Tongue (tissue), 2 donors: ENCODE results near the gene PRR29. TPM values are rescaled to one million over a fixed set of nuclear protein-coding genes. Genes with fewer than 3 reads are reported as not detected.
"Not testable (repeated sequence)": the region's sequence is repeated elsewhere in the genome, so short reads cannot be mapped to it uniquely, and the experiment has no call there.

Source experiments
- DNase-seq: peaks from one replicate; pipeline ENCODE4 v3.0.0-alpha.2; 2015
- total RNA-seq: library from RNA; depleted of rRNA; stranded (reverse); fragments of >200 nt; gene quantifications from one replicate; pipeline ENCODE4 v1.2.3, GENCODE V29; 2014

The PRR29 gene
- total RNA-seq, 1 donor from 2014 or later: 1.3 TPM

DNA sequence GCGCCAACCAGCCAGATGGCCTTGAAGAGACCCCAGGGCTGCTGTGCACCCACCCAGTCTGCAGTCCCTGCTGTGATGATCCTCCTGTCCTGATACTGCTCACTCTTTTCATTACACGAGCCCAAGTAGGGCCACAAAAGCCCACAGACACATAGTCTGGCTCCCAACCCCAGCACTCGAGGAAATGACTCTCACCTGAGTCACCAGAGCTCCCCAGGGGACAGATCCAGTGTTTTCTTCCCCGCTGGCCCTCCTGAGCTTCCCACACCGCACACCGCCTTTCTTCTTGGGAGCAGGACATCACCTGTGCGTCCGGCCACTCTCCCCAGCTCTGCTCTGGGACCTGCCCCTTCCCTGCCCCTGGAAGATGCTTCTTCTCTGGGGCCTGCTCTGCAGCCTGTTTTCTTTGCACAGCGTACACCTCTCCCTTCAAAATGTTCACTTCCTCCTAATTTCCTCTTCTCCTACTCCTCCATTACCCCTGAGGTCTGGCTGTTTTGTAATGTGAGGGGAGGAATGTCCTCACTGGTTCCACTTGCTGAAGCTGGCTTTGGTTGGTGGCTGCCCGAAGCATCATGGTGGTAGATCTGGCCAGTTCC, 23.5 kb upstream of the PRR29 start:
- no peak for DNase-seq

DNA sequence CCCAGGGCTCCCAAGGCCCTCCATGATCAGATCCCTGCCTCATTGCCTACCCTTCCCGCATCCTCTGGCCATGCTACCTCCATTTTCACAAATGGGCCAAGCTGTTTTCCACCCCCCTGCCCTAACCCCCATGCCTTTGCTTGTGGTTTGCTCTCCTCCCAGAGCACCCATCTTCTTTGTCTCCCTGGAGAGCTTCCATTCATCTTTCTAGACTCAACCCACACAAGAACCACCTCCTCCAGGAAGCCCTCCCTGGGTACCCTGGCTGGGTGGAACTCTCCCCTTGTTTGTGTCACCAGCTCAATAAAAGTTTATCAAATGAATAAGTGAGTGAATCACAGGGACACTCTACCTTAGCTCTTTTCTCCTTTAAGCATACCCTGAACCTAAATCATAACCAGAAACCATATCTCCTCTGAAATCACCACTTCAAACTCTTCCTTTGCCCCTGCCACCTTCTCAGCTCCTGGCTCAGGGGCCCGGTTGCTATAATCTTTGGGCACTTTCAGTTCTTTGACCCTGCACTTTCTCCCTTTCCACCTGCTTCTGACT, 22.5 kb upstream of the PRR29 start:
- no peak for DNase-seq

DNA sequence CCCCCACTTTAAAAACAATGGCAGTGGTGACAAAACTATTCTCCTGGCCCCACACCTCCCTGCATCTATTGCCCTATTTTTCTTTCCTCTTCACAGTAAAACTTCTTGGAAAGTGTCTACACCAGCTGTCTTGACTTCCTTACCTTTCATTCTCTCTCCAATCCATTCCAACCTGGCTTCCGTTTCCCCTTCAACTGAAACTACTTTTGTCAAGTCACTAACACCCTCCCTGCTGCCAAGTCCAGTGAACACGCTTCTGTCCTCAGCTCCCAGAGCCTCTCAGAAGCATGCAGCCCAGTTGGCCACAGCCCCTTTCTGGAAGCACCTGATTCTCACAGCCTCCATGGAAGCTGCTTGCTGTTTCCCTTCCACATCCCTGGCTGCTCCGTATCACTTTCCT, 21.4 kb upstream of the PRR29 start:
- DNase-seq: peak; percentile 35

DNA sequence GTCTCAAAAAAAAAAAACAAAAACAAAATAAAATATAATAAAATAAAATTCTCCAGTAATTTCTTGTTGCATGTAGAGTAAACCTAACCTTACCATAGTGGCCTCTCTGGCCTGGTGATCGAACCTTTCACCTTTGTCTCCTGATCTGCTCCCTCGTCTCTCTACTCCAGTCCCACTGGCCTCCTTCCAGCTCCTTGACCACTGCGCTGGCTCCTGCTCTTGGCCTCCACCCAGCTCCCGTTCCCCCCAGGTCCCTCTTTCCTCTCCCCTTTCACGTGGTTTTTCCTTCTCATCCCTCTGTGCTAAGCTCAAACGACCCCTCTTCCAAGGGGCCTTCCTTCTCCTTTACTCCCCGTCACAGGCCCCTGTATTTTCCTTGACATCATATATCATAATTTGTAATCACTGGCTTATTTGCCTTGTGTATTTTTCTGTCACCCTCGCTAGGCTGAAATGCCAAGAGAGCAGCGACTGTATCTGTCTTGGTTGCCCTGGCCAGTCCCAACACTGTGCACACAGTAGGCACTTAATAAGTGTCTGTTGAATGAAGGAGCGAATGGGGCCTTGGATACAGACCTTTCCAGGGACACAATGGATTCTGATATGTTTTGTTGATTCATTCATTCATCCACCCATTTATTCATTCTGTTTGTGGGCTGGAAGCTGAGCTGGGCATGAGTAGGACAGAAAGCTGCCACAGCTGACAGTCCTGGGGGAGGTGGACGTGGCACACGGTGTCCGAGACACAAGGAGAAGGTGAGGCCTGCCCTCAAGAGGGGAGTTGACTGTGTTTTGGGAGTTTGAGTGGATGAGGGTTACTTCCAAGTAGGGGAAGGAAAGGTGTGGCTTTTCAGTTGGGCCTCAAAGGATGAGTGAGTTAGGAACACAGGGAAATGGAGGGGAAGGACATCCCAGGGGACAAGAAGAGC, 19.6 kb upstream of the PRR29 start:
- no peak for DNase-seq

DNA sequence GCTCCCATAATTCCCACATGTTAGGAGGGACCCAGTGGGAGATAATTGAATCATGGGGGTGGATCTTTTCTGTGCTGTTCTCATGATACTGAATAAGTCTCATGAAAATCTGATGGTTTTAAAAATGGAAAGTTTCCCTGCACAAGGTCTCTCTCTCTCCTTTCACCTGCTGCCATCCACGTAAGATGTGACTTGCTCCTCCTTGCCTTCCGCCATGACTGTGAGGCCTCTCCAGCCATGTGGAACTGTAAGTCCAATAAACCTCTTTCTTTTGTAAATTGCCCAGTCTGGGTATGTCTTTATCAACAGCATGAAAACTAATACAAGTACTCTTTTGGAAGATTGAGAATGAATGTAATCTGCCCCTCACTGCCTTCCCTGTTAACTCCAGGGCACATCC, 15.5 kb upstream of the PRR29 start:
- DNase-seq: not testable (repeated sequence)

DNA sequence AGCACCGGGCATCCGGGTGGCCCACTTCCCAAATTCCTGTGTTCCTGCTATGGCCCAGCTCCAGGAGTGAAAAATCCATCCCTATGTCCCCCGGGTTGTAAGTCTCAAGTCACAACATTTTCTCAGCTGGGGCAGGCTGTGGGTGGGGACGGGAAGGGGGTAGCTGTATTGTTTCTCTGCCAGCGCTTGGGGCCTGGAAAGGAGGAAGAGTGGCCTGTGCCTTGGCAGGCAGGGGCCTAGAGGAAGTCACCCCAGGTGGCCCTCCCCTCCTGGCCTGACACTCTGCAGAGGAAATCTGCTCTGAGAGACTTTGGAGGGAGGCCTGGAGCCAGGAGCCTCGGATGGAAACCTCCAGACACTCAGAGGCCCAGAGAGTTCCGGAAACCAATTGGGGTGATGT, 14.8 kb upstream of the PRR29 start:
- peak; percentile 88 for DNase-seq

DNA sequence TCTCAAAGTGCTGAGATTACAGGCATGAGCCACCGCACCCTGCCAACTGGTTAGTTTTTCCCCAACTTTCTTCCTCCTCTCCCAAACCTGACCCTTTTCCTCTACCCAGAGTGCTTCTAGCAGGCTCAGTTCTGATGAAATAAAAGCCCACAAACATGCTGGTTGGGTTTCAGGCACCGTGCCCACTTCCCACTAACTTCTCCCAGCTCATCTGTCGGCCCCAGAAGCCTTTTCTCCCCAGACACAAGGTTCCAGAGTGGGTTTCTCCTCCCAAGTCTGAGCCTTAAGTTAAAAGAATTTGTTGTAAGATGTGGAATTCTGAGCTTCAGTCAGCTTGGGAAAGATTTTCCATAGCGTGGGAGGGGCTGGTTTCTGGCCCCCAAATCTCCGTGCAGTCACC, 13.9 kb upstream of the PRR29 start:
- DNase-seq: no peak

DNA sequence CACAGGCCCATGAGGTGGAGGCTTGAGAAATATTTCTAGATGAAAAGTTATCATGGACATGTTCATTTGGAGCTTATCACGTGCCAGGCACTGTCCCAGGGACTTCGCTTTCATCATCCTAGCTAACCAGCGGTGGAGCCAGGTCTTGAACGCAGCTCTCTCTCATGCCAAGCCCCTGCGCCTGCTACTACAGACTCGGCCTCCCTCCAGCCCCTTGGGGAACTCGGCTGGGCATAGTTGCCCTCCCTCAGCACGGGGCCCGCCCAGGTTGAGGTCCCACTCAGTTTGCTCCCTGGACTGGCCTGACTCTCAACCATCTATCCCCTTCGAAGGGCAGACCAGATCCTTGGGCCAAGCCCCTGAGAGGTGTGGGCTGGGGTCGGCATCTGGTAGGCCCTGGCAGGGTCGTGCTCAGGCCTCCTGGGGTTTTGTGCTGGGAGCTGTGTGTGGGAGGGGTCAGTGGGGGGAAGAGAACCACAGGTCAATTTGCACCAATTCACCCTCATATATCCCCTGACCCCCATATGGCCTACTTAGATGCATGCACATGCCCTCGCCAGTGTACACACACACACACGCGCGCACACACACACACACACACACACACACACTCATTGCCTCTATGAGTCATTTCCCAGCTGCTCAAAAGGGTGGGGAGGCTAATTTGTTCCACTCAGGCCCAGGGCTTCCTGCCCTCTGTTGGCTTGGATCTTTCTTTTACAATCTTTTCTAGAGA, 13.3 kb upstream of the PRR29 start:
- peak; percentile 90 for DNase-seq

DNA sequence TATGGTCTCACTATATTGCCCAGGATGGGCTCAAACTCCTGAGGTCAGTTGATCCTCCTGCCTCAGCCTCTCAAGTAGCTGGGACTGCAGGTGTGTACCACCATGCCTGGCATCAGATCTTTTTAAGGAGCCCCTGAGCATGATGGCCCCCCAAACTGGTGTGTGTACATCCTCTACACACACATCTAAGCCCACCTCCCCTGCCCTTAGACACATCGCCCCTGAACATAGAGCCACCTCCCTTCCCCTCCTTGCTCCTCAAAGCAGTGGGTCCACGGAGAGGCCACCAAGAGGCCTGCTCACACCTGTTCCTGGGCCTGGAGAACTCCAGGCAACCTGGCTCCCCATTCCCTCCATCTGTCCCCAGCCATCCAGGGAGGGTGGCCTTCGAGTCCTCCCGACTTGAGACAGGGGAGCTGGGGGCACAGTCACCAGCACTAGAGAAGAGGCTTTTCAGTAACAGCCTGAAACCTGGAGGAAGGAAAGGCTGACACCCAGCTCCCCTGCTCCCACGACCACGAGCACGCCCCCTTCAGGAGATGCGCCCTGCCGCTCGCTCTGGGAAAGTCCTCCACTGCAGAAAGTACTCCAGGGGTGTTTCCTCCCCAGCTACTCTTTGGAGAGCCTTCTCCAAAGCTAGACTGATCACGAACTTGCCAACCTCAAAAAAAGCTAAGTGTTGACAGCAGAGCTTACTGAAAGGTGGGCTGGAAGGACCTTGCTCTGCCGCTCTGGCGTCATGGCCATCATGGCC, 12.6 kb upstream of the PRR29 start:
- DNase-seq: no peak

DNA sequence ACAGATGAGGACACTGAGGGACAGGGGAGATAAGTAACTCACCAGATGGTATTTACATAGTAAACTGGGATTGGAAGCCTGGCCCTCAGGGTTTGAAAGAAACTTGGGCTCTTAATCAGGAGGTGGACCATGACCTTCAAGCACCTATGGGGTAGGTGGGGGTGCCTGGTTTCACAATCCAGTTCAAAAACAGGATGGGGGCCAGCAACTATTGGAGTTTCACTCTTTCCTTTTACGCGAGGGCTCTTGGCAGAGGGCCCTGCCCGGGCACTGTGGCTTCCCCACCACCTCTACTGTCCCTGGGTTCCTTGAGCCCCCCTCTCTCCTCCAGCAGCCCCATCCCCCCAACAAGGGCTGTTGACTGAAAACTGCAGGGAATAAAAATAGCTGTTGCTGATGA, 11.3 kb upstream of the PRR29 start:
- no peak for DNase-seq

DNA sequence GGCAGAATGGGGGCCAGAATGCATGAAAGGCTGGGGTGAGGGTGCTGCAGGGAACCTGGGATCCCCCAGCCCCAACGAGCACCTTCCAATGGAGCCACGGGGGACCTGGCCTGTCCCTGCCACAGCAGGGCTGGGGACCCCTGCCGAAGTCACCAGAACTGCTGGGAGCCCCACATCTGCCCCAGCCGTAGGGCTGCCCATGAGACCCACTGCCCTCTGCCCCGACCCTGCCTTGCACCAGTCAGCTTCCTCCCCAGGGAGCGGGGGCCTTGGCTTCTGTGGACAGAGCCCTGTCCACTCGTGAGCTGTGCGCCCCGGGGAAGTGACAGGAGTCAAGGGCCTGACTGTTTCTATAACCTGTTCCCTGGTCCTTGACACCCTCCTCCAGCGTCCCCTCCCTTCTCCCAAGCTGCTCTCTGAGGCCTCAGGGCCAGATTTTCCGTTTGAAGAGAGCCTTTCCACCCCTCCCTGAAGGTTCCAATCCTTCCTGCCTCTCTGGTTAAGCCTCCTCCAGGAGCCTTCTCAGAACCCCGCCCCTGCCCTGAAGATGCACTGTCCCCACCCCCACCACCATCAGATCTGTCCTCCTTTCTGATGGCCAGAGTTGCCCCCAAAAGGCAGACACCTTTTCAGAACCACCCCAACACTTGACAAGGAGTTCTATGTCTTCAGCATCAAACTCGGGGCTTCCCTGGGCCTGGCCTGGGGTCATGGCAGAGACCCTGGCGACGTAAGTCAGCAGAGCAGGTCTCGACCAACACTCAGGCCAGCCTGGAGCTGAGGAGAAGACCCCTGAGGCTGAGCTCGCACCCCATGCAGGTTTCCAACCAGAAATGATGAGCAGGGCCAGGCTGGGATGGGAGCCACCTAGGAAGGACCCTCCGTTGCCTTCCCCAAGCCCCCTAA, 10.7 kb upstream of the PRR29 start:
- DNase-seq: no peak

DNA sequence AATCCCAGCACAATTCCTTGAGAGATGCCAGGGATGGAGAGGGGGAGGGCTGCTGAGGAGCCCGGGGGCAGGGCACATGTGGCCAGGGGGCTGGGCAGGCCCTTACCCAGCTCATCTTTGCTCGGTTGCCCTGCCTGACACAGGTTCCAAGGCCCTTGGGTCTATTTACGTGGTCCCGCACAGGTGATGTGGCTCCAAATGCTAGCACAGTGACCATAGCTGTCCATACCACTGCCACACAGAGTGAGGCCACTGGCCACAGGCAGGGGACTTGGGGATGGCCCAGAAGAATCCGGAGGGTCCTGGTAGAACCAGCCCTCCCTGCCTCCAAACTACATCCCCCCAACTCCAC, 10.0 kb upstream of the PRR29 start:
- no peak for DNase-seq

DNA sequence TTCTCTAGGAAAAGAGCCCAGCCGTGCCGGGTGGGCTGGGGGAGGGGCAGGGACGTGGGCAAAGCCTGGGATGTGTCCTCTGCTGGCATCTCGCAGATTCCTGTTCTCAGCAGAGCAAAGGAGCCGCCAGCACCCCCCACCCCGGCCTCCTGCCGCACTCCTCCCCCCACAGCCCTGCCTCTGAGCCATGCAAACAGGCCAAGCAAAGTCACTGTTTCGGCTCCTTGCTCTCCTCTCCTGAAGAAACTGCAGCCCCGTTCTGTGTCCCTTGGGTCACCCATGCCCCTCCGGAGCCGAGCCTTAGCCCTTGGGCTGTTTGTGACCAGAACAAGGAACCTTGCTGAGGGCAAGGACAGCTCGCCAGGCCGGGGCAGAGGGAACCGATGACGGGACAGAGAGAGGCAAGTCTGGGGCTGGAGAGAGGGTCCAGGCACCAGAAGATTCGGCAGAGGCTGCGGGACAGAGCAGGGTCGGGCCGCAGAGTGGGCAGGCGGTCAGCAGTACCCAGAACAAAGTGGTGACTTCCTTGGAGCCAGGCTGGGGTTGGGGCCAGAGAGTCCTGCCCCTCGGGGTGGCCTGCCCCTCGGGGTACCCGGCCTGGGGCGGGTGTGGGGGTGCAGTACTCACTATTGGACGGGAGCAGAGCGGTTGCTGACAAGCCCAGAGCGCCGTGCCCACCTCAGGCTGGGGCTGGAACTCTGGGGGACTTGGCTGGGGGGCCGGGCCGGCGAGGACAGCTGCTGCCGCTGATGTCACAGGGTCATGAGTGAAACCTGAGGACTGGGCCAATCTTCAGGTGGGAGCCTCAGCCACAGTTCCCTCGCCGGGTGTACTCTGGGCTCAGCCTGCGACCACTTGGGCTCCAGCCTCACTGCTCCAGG, 9.2 kb upstream of the PRR29 start:
- DNase-seq: peak; percentile 91

DNA sequence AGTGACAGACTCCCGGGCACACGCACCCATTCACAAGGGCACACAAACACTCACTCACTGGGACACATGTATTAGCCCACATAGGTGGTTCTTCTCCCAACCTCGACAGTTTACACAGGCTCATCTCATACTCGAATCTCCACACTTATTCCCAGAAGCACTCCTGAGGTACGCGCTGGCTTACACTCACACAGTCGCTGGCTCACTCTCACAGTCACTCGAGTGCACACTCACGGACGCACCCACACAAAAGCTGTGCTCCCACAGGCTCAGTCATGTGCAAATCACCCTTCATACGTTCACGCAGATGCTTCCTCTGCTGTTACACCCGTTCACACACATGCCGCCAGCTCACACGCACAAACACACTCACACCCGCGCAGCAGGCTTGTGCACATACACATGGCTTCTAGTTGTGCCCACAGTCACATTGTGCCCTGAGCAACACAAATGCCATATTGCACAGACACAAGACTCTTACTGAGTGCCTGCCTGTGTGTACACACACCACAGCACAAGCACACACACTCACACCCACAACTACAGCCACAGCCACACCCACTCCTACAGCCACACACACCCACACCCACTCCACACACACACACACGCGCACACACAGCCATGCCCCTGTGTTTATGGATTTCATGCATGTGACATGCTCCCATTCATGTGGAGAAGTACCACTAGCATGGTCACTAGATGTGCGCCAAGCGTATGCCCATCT, 8.4 kb upstream of the PRR29 start:
- no peak for DNase-seq

DNA sequence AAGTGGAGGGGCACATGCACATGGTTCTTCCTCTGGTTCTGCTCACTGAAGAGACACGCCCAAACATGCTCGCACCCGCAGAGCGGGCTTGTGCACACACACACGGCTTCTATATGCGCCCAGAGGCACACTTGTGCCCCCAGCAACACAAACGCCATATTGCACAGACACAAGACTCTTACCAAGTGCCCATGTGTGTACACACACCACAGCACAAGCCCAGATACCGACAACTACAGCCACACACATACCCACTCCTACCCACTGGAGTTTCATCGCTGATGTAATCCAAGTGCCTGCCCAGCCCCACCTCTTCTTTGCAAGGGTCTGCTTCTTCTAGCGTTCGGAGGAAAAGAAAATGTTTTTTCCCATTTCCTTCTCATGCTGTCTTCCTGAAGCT, 6.5 kb upstream of the PRR29 start:
- no peak for DNase-seq

DNA sequence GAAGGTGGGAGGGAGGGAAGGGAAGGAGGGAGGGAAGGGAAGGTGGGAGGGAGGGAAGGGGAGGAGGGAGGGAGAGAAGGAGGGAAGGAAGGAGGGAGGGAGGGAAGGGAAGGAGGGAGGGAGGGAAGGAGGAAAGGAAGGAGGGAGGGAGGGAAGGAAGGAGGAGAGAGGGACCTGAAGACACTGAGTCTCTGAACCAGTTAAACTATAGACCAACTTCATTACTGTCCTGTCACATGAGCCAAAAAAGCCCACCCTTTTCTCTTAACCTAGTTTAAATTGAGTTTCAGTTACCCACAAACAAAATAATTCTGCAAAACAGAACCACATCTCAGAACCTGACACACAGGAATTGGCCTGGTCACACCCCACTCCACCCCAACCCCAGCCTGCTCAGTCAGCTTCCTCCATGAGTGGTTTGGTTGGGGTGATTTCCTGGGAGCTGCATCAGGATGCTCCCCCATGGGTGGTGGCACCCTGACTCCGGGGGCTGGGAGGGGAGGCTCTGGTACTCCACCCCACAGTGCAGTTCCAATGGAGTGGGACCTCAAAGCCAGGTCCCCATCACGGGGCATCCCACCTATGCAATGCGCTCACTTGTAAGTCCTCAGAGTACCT, 4.7 kb upstream of the PRR29 start:
- no peak for DNase-seq

DNA sequence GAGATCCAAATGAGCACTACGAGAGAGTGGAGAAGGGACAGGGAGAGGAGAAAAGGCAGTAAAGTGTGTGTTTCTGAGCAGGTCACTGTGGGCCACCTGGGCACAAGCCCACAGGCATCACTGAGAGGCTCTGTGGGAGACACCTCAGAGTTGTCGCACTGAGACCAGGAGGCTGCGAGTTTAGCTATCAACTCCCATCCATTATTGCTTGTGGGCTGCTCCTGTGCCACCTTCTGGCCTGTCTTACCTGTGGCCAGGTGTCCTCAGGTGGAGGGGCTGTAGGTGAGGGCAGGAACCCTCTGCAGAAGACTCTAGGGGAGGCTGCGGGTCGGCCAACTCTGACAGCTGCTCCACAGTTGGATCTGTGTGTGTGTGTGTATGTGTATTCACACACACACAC, 2.5 kb upstream of the PRR29 start:
- DNase-seq: no peak

DNA sequence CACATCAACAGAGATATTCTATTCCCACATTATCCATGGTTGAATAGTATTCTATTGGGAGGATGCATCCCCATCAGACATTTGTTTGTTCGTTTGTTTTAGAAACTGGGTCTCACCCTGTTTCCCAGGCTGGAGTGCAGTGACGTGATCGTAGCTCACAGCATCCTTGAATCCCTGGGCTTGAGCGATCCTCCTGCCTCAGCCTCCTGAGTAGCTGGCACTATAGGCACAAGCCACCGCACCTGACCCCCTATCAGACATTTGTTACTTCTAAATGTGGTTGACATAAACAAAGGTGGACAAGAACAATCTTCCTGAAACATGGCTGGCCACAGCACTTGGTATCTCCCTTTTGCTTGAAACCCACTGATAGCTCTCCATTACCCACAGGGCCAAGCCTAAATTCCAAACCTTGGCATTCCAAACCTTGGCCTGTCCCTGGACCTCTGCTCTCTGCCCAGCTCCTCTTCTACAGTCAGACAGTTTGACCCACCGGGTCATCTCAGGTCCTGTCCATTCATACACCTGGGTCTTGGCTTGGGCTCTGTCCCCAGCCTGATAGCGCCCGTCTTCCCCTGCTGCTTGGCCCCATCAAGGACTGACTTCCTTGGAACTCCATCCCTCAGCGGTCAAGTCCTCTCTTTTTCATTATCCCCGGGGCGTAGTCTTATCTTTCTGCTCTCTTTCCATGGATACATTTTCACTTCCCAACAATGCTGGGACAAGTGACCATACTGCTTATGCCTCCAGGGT, 1.5 kb upstream of the PRR29 start:
- DNase-seq: no peak
